Psoas muscle (tissue), 8 donors: ENCODE data around the gene ZFP69. TPM values are rescaled to one million over a fixed set of nuclear protein-coding genes. Genes with fewer than 3 reads are reported as not detected.
A peak's percentile ranks its signal among the peaks of the same experiment; 100 is the strongest.

Source experiments
- ATAC-seq, 4 donors: fragments of 200-7000 bp; cut with Tn5 transposase; one replicate each; pipeline ENCODE4 v1.9.1; 2020; ENCODE audit warnings: moderate library complexity in 3 of 4, mild to moderate bottlenecking in 2 of 4
- DNase-seq, 2 donors: peaks; one replicate each; pipeline ENCODE4 v3.0.0-alpha.2; 2020
- H3K27ac ChIP-seq: fragments of 200-600 bp; one replicate; pipeline ENCODE4 v1.8.0; 2022
- H3K27me3 ChIP-seq, 3 donors: fragments of 200-600 bp in 1 of 3; one replicate each; pipeline versions ENCODE4 v1.6.1 to v1.8.0; 2013 to 2022; ENCODE audit warnings: low read length in 2 of 3, mild to moderate bottlenecking in 2 of 3, moderate library complexity in 1 of 3; ENCODE audit not compliant: insufficient read depth in 3 of 3
- H3K36me3 ChIP-seq, 2 donors: fragments of 200-600 bp in 1 of 2; one replicate each; pipeline versions ENCODE4 v1.6.1 to v1.8.0; 2013 to 2022; ENCODE audit warnings: low read depth in 1 of 2, mild to moderate bottlenecking in 1 of 2, moderate library complexity in 1 of 2; ENCODE audit not compliant: insufficient read depth in 1 of 2
- H3K4me1 ChIP-seq: fragments of 200-600 bp; one replicate; pipeline ENCODE4 v1.8.0; 2022
- H3K4me3 ChIP-seq: fragments of 200-600 bp; one replicate; pipeline ENCODE4 v1.8.0; 2022; ENCODE audit warnings: mild to moderate bottlenecking
- H3K9me3 ChIP-seq: fragments of 200-600 bp; one replicate; pipeline ENCODE4 v1.8.0; 2022
- WGBS, 3 donors: extraction: QIAGEN DNeasy Blood & Tissue Kit; methylation state at CpG; one replicate each; pipeline versions ENCODE4 v1.1.6 to v1.1.7; 2013; 5-methylcytosine and 5-hydroxymethylcytosine counted together
- intact Hi-C, 2 donors: fragments of 100-400 bp; cut with DNase I; formaldehyde crosslinking; loops; one replicate each; pipeline versions ENCODE4 v1.11.0 to v1.14.2; 2022
- polyA plus RNA-seq, 3 donors: library from polyadenylated mRNA; stranded (reverse); fragments of 200-250 nt; gene quantifications; one replicate each; pipeline ENCODE4 v1.2.3, GENCODE V29; 2013
- total RNA-seq, 4 donors: library from RNA; stranded (reverse); fragmentation: NEBNext Ultra II Directional in 2 of 4; extraction: Animal tissue kit (Norgen Biotek cat#: 25700) in 2 of 4; gene quantifications; one replicate each; pipeline versions ENCODE4 v1.2.1 to v1.2.4, GENCODE V29; 2021 to 2023
- TF ChIP-seq, protein P1 (sequence below): fragments of 200-600 bp; IDR thresholded peaks from one replicate; pipeline ENCODE4 v1.8.0; 2022; ENCODE audit warnings: antibody characterized with exemption
- donor health status: healthy with polysubstance abuse.
- donor health status: DM: no; HTN: no; CAD: no; lungs with moderate emphysema.
- donor health status: Bipolar disorder and iron deficiency.
- donor health status: healthy.
- donor health status: DM: yes; HTN: yes; CAD: no.
- donor health status: DM: no; HTN: no; CAD: no.
- donor health status: DM: no; HTN: no; CAD: no.
- donor health status: DM: yes; HTN: yes; CAD: no.

The ZFP69 gene
- total and polyA plus RNA-seq, 7 donors = 0.16 to 0.54 (median 0.38) TPM

DNA sequence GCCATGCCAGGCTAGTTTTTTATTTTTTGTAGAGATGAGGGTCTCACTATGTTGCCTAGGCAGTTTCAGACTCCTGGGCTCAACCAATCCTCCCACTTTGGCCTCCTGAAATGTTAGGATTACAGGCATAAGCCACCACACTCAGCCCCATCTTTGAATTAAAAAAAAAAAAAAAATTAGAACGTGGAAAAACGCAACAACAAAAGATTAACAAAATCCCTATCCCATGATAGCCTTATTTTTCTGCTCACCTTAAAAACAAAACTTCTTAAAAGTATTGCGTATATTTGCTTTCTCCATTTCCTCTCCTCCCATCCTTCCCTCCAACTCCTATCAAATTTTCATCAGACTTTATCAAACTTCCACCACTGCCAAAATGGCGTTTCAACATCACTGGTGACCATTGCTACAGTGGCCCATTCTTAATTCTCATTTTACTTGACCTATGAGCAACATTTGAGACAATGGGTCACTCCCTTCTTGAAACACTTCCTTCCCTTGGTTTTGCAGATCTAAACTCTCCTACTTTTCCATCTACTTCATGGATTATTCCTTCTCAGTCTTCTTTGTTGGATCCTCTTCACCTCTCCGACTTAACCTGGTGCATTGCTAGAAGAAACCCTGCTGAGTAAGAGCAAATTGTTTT, 53.8 kb downstream of the ZFP69 start:
- Histone ChIP-seq H3K4me3 (peak overlapping the region; percentile 71), H3K27me3 (no peaks in the 10 kb centered on the region), H3K27ac (peak overlapping the region; percentile 96), H3K9me3 (no peaks in the 10 kb centered on the region), H3K36me3 (peaks cover 0 to 12% of the 10 kb centered on the region in 2 donors), H3K4me1 (peaks cover 19% of the 10 kb centered on the region)
- no peak for DNase-seq
- TF ChIP-seq, protein P1, sequence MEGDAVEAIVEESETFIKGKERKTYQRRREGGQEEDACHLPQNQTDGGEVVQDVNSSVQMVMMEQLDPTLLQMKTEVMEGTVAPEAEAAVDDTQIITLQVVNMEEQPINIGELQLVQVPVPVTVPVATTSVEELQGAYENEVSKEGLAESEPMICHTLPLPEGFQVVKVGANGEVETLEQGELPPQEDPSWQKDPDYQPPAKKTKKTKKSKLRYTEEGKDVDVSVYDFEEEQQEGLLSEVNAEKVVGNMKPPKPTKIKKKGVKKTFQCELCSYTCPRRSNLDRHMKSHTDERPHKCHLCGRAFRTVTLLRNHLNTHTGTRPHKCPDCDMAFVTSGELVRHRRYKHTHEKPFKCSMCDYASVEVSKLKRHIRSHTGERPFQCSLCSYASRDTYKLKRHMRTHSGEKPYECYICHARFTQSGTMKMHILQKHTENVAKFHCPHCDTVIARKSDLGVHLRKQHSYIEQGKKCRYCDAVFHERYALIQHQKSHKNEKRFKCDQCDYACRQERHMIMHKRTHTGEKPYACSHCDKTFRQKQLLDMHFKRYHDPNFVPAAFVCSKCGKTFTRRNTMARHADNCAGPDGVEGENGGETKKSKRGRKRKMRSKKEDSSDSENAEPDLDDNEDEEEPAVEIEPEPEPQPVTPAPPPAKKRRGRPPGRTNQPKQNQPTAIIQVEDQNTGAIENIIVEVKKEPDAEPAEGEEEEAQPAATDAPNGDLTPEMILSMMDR = no peak
- ATAC-seq = peak; percentile 16 to 67 (median 48)
- intact Hi-C loops = no loop called here
- WGBS, 3 donors = 17 to 38% (median 26%) methylated on average over 5 of the region's 5 CpGs

DNA sequence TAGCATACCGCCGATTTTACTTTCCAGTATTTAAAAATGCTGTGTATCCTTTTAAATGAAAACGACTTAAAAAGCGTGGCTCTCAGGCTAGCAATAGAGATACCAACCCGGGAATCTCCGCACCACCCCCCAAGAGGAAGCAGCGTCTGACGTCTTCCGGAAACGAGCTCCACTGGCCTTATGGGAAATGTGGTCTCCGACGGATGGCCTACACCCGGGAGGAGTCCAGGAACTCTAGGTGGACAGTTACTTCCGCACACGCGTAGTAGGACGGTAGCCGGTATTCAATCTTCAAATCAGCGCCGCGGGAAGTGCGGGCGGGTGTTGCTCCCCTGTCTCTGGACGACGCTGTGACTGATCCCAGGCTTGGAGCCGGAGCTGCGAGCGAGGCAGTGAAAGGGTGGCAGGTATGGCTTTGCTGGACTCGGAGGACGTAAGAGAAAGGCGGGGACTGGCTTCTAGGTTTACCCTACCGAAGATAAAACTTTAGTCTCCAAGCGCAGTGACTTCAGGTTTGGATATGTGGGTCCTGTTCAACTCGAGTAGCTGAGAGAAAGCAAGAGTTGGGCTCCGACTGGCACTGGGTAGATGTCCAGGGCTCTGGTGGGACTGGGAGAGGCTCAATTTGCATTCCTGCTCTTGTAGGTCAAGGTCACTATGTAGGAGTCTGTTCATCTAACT, 54.4 kb downstream of the ZFP69 start, which contains the start of gene ZNF684:
Gene ZNF684 (plus strand): TSS at position 257 of the 681 bp plus-strand sequence. CDS start 1,530 bp downstream, outside the sequence.
- Histone ChIP-seq H3K4me3 (peak within 1 kb of the TSS; percentile 71), H3K9me3 (no peaks in the 10 kb centered on the region), H3K4me1 (peaks cover 19% of the 10 kb centered on the region), H3K27ac (peak within 1 kb of the TSS; percentile 96), H3K36me3 (peaks cover 0 to 12% of the 10 kb centered on the region in 2 donors), H3K27me3 (no peaks in the 10 kb centered on the region)
- DNase-seq (peak; percentile 84 to 89), ATAC-seq (peak; percentile 99 to 100 (median 100))
- 0 to 1% (median 0%) methylated on average over 35 of the region's 35 CpGs for WGBS, 3 donors
- TF ChIP-seq, protein P1 = no peak
- intact Hi-C loops = no loop called here

DNA sequence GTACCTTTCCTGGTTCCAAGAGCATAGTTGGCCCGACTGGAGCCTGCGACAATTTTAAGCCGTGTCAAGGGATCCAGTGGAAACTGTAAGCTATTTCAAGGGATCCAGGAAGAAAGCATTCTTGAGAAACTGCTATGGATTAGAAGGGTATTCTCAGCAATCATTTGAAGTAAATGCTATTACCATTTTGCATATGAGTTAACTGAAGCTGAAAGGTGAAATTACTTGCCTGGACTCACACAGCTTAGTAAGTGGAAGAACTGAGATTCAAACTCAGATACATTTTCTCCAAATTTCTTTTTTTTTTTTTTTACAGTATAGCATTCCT, 54.9 kb downstream of the ZFP69 start:
- Histone ChIP-seq H3K36me3 (peaks cover 0 to 12% of the 10 kb centered on the region in 2 donors), H3K27me3 (no peaks in the 10 kb centered on the region), H3K9me3 (no peaks in the 10 kb centered on the region), H3K27ac (peak overlapping the region; percentile 96), H3K4me1 (peaks cover 19% of the 10 kb centered on the region), H3K4me3 (peak overlapping the region; percentile 71)
- WGBS, 3 donors = 0% methylated on average over 3 of the region's 3 CpGs
- TF ChIP-seq, protein P1 = no peak
- DNase-seq = no peak
- ATAC-seq = no peak
- intact Hi-C loops = no loop called here

DNA sequence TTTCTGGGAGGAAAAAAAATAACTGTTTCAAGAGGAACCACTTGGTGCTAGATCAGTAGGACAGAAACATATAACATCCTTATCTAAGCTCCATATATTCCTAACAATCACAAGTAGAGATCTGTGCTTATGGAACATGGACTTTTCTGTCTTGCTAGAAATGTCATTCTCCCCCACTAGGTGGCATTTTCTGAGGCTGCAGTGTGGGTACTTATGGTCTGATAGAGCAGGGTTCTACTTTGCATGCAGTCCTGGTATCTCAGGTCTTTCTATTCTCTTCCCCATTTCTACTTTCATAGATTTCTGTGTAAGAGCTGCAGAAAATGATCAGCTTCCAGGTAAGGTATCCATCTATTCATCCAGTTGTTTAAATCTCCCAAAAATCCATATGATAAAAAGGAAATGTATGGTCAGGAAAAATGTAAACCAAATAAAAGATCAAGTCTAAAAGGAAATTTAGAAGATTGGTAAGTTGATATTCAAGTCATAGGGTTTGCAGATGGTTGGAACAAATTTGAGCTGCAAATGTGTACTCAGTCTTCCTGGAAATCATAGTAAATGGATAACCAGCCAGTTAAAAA, 55.8 kb downstream of the ZFP69 start:
- DNase-seq = no peak
- Histone ChIP-seq H3K4me1 (peaks cover 19% of the 10 kb centered on the region), H3K4me3 (no peak overlapping the region), H3K27ac (no peak overlapping the region), H3K36me3 (peaks cover 0 to 12% of the 10 kb centered on the region in 2 donors), H3K27me3 (no peaks in the 10 kb centered on the region), H3K9me3 (no peaks in the 10 kb centered on the region)
- TF ChIP-seq, protein P1 = peak; percentile 42
- no peak for ATAC-seq
- intact Hi-C loops = no loop called here
